Measurements from ENCODE around the gene SLC7A5.

DNA sequence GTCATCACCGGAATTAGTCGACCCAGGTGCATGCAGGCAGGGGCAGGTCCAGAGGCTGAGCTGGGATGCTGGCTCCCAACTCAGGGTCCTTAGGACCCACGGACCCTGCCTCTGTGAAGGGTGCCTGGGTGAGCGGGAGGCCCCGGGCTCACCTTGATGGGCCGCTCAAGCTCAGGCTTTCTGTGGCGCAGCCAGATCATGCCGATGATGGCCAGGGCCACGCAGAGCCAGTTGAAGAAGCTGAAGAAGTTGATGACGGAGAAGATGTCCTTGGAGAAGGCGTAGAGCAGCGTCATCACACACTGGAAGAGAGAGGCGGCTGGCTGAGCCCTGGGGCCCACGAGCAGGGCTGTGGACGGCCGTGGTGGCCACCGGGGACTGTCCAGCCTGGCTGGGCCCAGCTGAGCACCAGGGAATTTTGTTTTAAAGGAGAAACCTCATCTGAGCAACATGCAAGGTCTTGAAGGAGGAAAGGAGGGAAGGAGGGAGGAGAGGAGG is 32.9 kb downstream of the SLC7A5 start:
- TF ChIP-seq, protein P1, sequence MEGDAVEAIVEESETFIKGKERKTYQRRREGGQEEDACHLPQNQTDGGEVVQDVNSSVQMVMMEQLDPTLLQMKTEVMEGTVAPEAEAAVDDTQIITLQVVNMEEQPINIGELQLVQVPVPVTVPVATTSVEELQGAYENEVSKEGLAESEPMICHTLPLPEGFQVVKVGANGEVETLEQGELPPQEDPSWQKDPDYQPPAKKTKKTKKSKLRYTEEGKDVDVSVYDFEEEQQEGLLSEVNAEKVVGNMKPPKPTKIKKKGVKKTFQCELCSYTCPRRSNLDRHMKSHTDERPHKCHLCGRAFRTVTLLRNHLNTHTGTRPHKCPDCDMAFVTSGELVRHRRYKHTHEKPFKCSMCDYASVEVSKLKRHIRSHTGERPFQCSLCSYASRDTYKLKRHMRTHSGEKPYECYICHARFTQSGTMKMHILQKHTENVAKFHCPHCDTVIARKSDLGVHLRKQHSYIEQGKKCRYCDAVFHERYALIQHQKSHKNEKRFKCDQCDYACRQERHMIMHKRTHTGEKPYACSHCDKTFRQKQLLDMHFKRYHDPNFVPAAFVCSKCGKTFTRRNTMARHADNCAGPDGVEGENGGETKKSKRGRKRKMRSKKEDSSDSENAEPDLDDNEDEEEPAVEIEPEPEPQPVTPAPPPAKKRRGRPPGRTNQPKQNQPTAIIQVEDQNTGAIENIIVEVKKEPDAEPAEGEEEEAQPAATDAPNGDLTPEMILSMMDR (IDR thresholded peaks at IDR 0.05): no peak
- TF ChIP-seq POLR2AphosphoS5 (IDR thresholded peaks at IDR 0.05) (no peak), POLR2A (IDR thresholded peaks at IDR 0.05) (no peak)

All from prostate gland (tissue), 2 donors.